Measurements from ENCODE around the gene FNDC3B.

DNA sequence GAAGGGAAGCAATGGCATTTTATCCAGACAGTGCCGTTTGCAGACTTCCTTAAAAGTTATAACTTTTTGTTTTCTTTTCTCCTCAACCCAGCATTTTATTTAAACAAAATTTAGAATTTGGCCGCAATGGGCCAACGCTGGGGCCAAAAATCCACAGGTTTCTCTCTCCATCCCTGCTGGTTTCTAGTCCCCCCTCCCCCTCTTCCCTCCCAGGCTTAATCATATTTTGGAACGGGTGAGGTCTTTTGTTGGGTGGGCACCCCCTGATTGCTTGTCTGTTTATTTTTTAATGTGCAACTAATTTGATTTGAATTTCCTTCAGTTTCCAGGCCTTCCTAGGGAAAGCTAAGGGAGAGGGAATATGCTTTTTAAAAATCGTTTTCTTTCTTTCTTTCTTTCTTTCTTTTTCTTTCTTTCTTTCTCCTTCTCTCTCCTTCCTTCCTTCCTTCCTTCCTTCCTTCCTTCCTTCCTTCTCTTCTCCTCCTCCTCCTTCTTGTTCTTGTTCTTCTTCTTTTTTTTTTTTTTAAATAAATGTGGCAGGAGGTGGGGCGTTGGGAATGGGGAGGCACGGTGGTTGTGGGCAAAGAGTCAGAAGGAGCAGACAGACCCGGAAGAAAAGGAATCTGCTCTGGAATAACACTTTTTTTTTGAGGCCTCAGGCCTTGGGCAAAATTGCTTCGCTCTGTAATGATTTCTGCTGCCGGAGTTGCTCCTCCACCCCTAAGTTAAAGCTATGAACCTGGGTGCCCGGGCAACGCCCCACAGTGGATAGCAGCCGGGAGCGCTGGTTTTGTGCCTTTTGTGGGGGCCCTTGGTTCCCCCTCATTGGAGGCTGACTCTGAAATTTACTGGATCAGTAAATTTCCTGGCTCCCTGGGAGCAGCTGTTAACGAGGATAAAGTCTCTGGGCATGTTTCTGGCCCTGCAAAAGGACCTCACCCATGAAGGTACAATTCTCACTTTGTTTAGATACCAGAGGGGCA is 1.9 kb downstream of the FNDC3B start:
- no peak for TF ChIP-seq EZH2phosphoT487 (IDR thresholded peaks at IDR 0.05; ENCODE audit: low read depth)
- TF ChIP-seq, protein P1, sequence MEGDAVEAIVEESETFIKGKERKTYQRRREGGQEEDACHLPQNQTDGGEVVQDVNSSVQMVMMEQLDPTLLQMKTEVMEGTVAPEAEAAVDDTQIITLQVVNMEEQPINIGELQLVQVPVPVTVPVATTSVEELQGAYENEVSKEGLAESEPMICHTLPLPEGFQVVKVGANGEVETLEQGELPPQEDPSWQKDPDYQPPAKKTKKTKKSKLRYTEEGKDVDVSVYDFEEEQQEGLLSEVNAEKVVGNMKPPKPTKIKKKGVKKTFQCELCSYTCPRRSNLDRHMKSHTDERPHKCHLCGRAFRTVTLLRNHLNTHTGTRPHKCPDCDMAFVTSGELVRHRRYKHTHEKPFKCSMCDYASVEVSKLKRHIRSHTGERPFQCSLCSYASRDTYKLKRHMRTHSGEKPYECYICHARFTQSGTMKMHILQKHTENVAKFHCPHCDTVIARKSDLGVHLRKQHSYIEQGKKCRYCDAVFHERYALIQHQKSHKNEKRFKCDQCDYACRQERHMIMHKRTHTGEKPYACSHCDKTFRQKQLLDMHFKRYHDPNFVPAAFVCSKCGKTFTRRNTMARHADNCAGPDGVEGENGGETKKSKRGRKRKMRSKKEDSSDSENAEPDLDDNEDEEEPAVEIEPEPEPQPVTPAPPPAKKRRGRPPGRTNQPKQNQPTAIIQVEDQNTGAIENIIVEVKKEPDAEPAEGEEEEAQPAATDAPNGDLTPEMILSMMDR (IDR thresholded peaks at IDR 0.05; ENCODE audit: low read depth, low read length) = no peak

All from OCI-LY3 (cell line).